Uterus (tissue), 2 donors: ENCODE measurements around the gene CRYBG1.

ENCODE experiments used
- POLR2A ChIP-seq, 2 donors: fragments of 450-650 bp; IDR thresholded peaks; one replicate each; pipeline ENCODE4 v1.6.1; 2016; ENCODE audit warnings: antibody characterized with exemption in 2 of 2, mild to moderate bottlenecking in 1 of 2, moderate library complexity in 1 of 2
- TF ChIP-seq, protein P1 (sequence below), 4 experiments: fragments of 200-600 bp in 2 of 4; fragments of 450-650 bp in 2 of 4; sonication (generic) in 2 of 4; IDR thresholded peaks; one replicate each; pipeline ENCODE4 v1.5.1; 2016 to 2019; ENCODE audit warnings: antibody characterized with exemption in 4 of 4, mild to moderate bottlenecking in 2 of 4, moderate library complexity in 1 of 4

DNA sequence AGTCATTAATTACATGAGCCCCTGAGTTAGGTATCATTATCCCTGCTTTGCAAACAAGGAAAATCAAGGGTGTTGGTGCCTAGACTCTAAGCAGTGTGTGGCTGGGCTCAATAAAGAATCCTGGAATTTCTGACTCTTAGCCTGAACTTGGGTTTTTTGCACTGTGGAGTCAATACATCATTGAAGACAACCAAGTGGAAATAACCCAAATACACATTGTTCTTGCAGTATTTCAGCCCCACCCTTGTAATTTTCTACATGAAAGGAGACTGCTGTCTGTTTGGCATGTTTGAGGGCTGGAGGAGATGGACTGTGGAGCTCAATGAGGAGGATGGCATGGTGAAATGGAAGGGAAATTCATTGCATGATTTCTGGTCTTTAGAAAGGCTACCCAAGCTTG is 110.3 kb downstream of the CRYBG1 start:
- TF ChIP-seq, protein P1, sequence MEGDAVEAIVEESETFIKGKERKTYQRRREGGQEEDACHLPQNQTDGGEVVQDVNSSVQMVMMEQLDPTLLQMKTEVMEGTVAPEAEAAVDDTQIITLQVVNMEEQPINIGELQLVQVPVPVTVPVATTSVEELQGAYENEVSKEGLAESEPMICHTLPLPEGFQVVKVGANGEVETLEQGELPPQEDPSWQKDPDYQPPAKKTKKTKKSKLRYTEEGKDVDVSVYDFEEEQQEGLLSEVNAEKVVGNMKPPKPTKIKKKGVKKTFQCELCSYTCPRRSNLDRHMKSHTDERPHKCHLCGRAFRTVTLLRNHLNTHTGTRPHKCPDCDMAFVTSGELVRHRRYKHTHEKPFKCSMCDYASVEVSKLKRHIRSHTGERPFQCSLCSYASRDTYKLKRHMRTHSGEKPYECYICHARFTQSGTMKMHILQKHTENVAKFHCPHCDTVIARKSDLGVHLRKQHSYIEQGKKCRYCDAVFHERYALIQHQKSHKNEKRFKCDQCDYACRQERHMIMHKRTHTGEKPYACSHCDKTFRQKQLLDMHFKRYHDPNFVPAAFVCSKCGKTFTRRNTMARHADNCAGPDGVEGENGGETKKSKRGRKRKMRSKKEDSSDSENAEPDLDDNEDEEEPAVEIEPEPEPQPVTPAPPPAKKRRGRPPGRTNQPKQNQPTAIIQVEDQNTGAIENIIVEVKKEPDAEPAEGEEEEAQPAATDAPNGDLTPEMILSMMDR (IDR thresholded peaks at IDR 0.05): no peak
- TF ChIP-seq POLR2A (IDR thresholded peaks at IDR 0.05): no peak
